ENCODE data around the gene MORN4.

MORN4 gene

DNA sequence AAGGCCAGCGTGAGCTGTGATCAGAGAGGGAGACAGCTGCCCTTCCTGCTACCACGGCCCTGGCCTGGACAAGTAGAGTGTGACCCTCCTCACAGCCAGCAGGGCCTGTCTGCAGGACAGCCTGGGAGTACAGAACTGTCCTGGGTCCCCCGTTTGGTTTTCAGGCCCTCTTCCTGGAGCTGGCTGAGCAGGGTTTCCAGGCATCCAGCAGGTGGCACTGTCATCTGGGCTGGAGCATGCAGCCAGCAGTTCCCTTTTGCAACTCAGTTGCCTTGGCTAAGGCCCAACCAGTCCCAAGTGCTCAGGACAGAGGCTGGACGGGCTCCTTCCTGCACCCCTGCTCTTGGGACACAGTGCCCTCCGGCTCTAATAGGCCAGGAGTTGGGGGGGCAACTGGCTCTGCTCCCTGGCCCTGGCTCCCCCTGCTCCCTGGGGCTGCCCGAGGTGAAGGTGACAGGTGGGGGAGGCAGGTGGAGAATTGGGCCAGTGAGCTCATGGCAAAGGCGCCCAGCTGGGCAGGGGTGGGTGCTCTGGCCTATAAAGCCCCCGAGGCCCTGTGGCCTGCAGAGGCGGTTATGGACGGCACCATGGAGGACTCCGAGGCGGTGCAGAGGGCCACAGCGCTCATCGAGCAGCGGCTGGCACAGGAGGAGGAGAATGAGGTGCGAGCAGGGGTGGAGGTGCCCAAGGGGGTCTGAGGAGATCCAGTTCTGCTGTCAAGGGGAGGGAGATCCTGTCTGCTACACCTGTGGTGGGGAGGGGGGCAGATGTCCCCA, 60.9 kb downstream of the MORN4 start, which contains the start of gene ANKRD2:
TSS of gene ANKRD2 (plus strand) at position 566 of the 776 bp plus-strand sequence. CDS start at position 576, 10 bp downstream.
- DNase-seq: peak; percentile 71

GRCh38 chr10:97571622-97572021, 61.7 kb downstream of the MORN4 start:
- DNase-seq: no peak

GRCh38 chr10:97570789-97571471, 62.4 kb downstream of the MORN4 start:
- no peak for DNase-seq

- DNase-seq: no peak
Observed at GRCh38 chr10:97570146-97570788, 63.0 kb downstream of the MORN4 start.

- no peak for DNase-seq
Observed at GRCh38 chr10:97567891-97568290, 65.4 kb downstream of the MORN4 start.

GRCh38 chr10:97566336-97566996, 66.8 kb downstream of the MORN4 start:
- no peak for DNase-seq

- no peak for DNase-seq
Observed at GRCh38 chr10:97564776-97565175, 68.5 kb downstream of the MORN4 start.

All from fibroblast of skin of abdomen (primary cell).